ENCODE results near the gene LHFPL2. TPM values are rescaled to one million over a fixed set of nuclear protein-coding genes. Genes with fewer than 3 reads are reported as not detected.

The LHFPL2 gene
- total and polyA plus RNA-seq, 2 donors: 19.2 to 146 TPM

DNA sequence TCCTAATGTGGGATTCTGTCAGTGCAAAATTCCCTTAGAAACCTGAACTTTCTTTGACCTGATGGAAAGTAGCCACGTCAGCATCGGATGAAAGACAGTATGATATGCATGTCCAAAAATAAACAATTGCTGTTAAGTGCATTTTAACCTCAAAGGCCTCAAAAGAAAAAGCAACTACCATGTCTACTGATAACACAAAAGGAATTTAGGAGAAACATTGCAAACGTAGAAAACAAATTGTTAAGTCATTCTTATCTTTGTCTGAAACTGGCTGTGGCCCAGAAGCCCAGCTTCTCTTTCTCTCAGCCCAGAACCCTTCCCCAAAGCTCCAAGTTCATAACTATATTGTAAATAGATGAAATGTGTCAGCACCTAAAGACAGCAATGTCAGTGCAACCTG lies 11.1 kb upstream of the LHFPL2 start:
- no peaks in the 10 kb centered on the region for H3K36me3 ChIP-seq (ENCODE audit: insufficient read depth)
- DNase-seq (ENCODE audit: extremely low spot score): no peak
- no peak overlapping the region for H3K27ac ChIP-seq (ENCODE audit: low read depth)
- no peaks in the 10 kb centered on the region for H3K4me1 ChIP-seq (ENCODE audit: insufficient read depth)
- 33% methylated on average over 3 of the region's 3 CpGs for WGBS
- H3K4me3 ChIP-seq (ENCODE audit: low read depth, low read length): no peak overlapping the region

DNA sequence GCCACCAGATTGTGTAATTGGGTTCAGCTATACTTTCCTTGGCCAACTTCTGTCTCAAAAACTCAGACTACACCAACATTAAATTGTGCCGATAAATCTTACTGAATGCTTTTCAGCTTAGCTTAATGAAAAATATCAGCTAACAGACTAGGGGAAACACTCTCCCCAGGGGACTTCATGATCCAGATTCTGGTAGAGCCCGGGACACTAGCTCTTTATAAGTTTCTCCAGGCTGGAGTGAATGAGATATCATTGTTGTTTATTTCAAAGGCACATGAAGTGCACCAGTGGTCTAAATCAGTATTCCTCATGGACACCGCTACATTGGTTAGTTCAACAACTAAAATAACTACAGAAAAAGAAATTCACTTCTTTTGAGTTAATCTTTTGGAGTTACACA lies 10.5 kb upstream of the LHFPL2 start:
- WGBS: 77% methylated on average over 3 of the region's 3 CpGs
- H3K27ac ChIP-seq (ENCODE audit: low read depth): no peak overlapping the region
- H3K4me1 ChIP-seq (ENCODE audit: insufficient read depth): no peaks in the 10 kb centered on the region
- H3K36me3 ChIP-seq (ENCODE audit: insufficient read depth): no peaks in the 10 kb centered on the region
- no peak overlapping the region for H3K4me3 ChIP-seq (ENCODE audit: low read depth, low read length)
- DNase-seq (ENCODE audit: extremely low spot score): no peak

DNA sequence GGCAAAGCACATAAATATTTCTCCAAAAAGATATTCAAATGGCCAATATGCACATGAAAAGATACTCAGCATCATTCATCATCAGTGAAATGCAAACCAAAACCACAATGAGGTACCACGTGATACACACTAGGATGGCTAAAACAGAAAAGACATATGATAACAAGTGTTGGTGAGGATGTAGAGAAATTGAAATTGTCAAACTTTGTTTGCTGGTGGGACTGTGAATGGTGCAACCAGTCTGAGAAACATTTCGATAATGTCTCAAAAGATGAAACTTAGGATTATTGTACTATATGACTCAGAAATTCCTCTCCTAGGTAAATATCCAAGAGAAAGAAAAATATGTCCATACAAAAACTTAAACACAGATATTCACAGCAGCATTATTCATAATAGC lies 8.6 kb upstream of the LHFPL2 start:
- H3K4me1 ChIP-seq (ENCODE audit: insufficient read depth): no peaks in the 10 kb centered on the region
- no peak for DNase-seq (ENCODE audit: extremely low spot score)
- no peak overlapping the region for H3K4me3 ChIP-seq (ENCODE audit: low read depth, low read length)
- WGBS: 99% methylated on average over 2 of the region's 2 CpGs
- H3K36me3 ChIP-seq (ENCODE audit: insufficient read depth): no peaks in the 10 kb centered on the region
- no peak overlapping the region for H3K27ac ChIP-seq (ENCODE audit: low read depth)

DNA sequence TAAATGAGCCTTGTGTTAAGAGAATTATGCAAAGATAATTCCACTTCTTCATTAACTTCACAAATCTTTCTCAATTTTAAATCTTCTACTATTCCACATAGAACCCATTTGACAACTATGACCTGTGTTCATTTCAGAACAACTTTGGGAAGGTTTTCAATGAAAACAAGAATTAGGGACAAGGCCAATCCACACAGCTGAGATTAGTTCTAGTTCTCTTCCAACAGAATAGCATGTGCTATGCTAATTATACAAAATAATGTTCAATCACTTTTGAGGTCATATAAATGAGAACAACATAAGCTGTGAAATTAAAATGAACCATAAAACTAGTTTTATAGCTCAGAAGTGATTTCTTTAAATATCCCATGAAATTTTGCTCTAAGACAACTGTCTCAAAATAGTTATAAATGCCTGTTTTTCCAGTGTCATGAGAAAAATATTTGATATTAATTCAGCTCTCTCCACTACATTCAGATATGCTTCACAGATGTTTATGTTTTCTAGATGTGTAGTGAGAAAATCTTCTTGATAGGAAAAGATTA lies 7.2 kb upstream of the LHFPL2 start:
- no peak for DNase-seq (ENCODE audit: extremely low spot score)
- Histone ChIP-seq H3K4me1 (ENCODE audit: insufficient read depth) (no peaks in the 10 kb centered on the region), H3K36me3 (ENCODE audit: insufficient read depth) (no peaks in the 10 kb centered on the region), H3K4me3 (ENCODE audit: low read depth, low read length) (no peak overlapping the region), H3K27ac (ENCODE audit: low read depth) (no peak overlapping the region)

DNA sequence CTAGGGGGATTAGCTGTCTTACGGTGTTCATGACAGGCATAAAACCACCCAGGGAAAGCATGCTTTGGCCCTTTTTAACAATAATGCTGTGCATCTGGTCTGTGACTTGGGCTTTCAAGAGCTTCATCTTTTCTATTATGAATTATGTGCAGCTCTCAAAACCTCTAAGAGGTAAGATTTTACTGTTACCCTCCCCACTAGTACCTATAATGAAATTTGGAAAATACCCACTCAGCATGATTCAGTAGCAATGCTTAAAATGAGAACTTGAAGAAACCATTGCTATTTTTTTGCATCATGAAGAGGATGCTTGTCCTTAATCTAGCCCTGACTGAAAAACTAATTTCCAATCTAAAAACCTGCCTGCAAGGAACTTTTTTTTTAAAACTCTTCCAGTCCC lies 5.8 kb upstream of the LHFPL2 start:
- Histone ChIP-seq H3K4me1 (ENCODE audit: insufficient read depth) (no peaks in the 10 kb centered on the region), H3K36me3 (ENCODE audit: insufficient read depth) (no peaks in the 10 kb centered on the region)

DNA sequence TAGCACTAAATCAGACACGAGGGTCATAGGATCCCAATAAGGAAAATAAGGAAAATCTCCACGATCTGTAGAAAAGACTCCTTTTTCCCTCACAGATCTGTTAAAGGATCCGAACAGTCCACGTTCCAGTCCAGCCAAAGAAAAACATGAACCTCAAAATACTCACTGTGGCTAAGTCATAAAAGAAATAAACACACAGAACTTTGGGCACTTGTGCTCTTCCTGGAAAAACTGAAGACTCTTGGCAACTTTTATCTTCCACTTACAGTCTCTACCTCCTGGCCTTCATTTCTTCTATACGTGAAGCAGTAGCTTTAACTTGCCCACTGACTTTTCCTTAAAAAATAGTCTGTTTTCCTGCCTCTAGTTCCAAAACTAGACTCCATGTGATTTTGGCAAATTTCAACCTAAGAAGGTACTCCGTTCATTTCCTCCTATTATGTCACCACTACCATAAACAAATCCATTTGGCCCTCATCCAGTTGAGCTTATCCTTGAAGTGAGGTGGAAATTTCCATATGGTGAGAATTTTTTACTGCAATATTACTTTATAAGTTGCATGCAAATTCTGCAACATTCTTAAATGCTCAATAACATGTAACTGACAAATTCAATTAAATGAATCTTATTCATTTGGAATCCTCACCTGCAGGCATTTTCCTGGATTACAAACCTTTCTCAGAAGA lies 5.3 kb upstream of the LHFPL2 start:
- 52% methylated on average over 6 of the region's 6 CpGs for WGBS
- no peaks in the 10 kb centered on the region for H3K4me1 ChIP-seq (ENCODE audit: insufficient read depth)
- H3K27ac ChIP-seq (ENCODE audit: low read depth): no peak overlapping the region
- H3K4me3 ChIP-seq (ENCODE audit: low read depth, low read length): no peak overlapping the region
- H3K36me3 ChIP-seq (ENCODE audit: insufficient read depth): no peaks in the 10 kb centered on the region
- no peak for DNase-seq (ENCODE audit: extremely low spot score)

More for the DNA sequence above, 5.8 kb upstream of the LHFPL2 start:
- H3K4me3 ChIP-seq (ENCODE audit: low read depth, low read length): no peak overlapping the region
- 78% methylated on average over 1 of the region's 1 CpG for WGBS
- H3K27ac ChIP-seq (ENCODE audit: low read depth): no peak overlapping the region
- DNase-seq (ENCODE audit: extremely low spot score): no peak

DNA sequence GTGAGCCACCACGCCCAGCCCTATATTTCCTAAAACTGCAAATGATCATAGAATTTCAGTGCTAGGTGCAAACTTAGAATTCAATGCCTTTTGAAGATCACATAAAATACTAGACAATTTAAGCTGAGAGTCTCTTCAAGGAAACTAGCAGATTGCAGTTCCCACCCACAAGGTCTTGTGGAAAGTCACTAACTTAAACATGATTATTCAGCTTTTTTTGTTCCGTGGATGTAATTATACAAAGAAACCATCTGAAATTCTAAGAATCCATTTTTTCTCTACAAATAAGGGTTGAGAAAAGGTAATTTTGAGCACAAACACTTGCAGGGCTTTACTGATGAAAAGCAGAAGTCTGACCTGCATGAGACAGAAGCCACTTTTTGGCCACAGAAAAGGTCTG lies 4.5 kb upstream of the LHFPL2 start:
- WGBS: 91% methylated on average over 2 of the region's 2 CpGs

DNA sequence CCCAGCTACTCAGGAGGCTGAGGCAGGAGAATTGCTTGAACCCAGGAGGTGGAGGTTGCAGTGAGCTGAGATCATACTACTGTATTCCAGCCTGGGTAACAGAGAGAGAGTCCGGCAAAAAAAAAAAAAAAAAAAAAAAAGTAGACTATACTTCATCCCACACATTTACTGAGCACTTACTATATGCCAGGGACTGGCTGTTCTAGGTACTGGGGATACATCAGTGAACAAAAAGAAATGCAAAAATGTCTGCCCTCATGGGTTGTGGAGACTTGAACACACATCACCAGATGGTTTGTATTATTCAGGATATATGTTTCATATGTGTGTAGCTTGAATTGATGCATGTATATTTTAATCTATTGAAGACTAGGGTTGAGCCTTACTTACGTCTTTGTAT lies 2.9 kb upstream of the LHFPL2 start:
- no peak overlapping the region for H3K27ac ChIP-seq (ENCODE audit: low read depth)
- DNase-seq (ENCODE audit: extremely low spot score): no peak

More for the DNA sequence above, 4.5 kb upstream of the LHFPL2 start:
- Histone ChIP-seq H3K27ac (ENCODE audit: low read depth) (no peak overlapping the region), H3K4me1 (ENCODE audit: insufficient read depth) (no peaks in the 10 kb centered on the region), H3K36me3 (ENCODE audit: insufficient read depth) (no peaks in the 10 kb centered on the region), H3K4me3 (ENCODE audit: low read depth, low read length) (no peak overlapping the region)
- no peak for DNase-seq (ENCODE audit: extremely low spot score)

DNA sequence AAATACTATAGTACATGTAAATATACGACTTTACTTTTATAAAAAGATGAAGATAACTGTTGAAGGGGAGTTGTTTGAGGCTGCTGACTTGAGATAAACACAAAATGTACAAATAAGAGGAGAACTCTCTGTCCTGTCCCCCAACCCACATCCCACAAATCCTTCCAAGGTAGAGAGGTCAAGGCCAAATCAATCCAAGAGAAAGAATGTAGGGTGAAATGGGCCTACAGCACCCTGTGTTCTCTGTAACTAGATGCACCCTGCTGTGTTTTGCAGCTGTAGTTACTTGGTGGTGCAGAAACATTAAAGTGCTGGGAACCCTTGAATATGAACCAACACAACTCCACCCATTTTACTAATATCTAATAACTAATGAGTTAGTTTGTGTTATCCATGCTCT lies 2.0 kb upstream of the LHFPL2 start:
- Histone ChIP-seq H3K27ac (ENCODE audit: low read depth) (no peak overlapping the region), H3K36me3 (ENCODE audit: insufficient read depth) (no peaks in the 10 kb centered on the region), H3K4me1 (ENCODE audit: insufficient read depth) (no peaks in the 10 kb centered on the region), H3K4me3 (ENCODE audit: low read depth, low read length) (no peak overlapping the region)
- WGBS: 78% methylated on average over 1 of the region's 1 CpG
- DNase-seq (ENCODE audit: extremely low spot score): no peak

More for the DNA sequence above, 2.9 kb upstream of the LHFPL2 start:
- WGBS: 92% methylated on average over 2 of the region's 2 CpGs
- no peaks in the 10 kb centered on the region for H3K4me1 ChIP-seq (ENCODE audit: insufficient read depth)
- no peak overlapping the region for H3K4me3 ChIP-seq (ENCODE audit: low read depth, low read length)
- H3K36me3 ChIP-seq (ENCODE audit: insufficient read depth): no peaks in the 10 kb centered on the region

DNA sequence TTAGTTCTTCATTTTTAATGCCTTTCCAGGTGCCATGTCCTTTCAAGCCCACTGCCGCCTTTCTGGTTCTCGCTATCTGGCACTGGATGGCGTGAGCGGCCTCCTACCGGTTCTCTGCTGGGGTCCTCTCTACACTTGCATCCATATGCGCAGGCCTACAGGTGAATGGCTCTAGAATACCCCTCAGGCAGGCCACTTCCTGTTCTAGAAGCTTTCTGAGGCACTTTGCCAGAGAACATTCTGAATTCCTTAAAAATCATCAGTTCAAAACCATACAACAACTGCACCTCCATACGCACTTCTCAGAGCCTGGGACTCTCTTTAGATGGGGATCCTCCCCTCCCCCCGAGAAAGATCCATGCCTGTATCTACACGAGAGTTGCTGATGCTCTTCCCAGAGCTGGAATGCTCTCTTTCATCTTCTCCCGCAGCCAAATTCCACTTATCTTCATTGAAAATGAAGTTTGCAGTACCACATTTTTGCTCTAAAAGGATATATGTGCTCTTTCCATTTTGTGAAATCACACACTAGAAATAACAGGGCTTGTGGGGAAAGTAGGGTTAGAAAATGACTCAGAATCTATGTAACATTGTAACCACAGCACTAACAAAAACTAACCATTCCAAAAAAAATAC lies 1.4 kb upstream of the LHFPL2 start:
- no peak for DNase-seq (ENCODE audit: extremely low spot score)
- no peak overlapping the region for H3K27ac ChIP-seq (ENCODE audit: low read depth)
- H3K36me3 ChIP-seq (ENCODE audit: insufficient read depth): no peaks in the 10 kb centered on the region
- H3K4me3 ChIP-seq (ENCODE audit: low read depth, low read length): no peak overlapping the region
- no peaks in the 10 kb centered on the region for H3K4me1 ChIP-seq (ENCODE audit: insufficient read depth)
- WGBS: 88% methylated on average over 10 of the region's 10 CpGs

DNA sequence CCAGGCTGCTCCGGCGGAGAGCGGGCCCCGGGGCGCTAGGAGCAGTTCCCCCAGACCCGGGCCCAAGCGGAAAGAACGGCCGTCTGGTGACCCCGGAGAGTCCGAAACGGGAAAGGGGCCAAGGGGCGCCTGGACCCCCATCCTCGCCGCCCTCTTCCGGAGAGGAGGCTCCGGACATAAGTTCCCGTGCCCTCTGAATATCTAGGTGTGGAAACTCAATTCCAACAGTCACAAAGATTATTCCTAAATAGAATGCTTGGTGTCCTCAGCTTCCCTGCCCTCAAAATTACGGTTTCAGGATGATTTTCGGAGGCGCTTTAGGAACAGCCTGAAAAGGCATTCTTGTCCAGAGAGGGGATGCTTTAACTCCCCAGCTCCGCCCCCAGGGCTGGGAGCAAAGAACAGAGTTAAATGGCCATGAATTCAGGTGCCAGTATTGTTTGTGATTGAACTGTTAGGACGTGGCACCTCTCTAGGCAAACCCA lies 681 bp upstream of the LHFPL2 start:
- Histone ChIP-seq H3K36me3 (ENCODE audit: insufficient read depth) (no peaks in the 10 kb centered on the region), H3K4me3 (ENCODE audit: low read depth, low read length) (peak overlapping the region; percentile 95), H3K27ac (ENCODE audit: low read depth) (peak overlapping the region; percentile 96), H3K4me1 (ENCODE audit: insufficient read depth) (no peaks in the 10 kb centered on the region)
- WGBS: 7% methylated on average over 23 of the region's 23 CpGs
- DNase-seq (ENCODE audit: extremely low spot score): no peak

DNA sequence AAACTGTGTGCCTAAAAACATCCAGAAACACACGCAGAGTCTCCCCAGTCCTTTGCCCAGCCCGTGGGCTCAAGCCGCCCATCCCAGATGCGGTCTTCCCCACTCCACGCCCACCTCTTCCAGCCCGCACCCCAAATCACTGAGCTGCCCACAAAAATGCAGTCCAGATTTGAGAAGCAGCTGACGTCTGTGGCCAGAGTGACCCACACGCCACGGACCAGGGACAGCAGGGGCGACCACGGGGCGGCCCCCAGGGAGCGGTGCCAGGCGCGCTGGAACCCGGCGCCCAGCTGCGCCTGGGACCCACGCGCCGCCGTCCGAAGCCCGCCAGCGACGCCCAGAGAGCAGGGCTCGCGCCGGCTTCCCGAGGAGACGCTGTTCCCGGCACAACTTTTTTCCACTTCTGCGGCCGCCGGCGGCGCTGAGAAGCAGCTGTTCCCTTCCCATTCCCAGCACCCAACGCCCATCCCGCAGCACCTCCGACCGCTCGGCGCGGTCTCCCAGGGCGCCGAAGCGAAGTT lies 674 bp downstream of the LHFPL2 start:
- peak overlapping the region; percentile 95 for H3K27ac ChIP-seq (ENCODE audit: low read depth)
- under 1% methylated on average over 47 of the region's 47 CpGs for WGBS
- no peaks in the 10 kb centered on the region for H3K4me1 ChIP-seq (ENCODE audit: insufficient read depth)
- H3K36me3 ChIP-seq (ENCODE audit: insufficient read depth): no peaks in the 10 kb centered on the region
- no peak for DNase-seq (ENCODE audit: extremely low spot score)
- H3K4me3 ChIP-seq (ENCODE audit: low read depth, low read length): peak overlapping the region; percentile 95

DNA sequence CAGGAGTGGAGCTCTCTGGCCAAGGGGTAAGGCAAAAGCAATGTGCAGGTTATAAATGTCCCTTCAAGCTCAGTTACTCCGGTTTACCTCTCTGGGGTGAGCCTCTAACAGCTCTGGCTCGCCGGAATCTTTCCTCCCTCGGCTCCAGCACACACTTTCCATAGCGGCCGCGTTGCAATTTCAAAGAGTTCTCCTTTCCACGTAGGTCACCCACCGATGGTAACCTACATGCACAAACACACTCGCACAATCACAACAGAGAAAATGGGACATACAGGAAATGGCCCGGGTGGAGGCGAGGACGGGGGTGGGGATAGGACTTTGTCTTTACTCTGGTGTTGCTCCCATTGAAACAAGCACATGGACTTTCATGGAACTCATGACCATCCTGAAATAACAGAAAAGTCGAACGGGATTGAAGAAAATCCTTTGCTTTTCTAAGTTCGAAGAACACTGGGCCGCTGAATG lies 1.2 kb downstream of the LHFPL2 start:
- peak overlapping the region; percentile 95 for H3K27ac ChIP-seq (ENCODE audit: low read depth)
- H3K4me3 ChIP-seq (ENCODE audit: low read depth, low read length): peak overlapping the region; percentile 95
- no peaks in the 10 kb centered on the region for H3K4me1 ChIP-seq (ENCODE audit: insufficient read depth)
- no peaks in the 10 kb centered on the region for H3K36me3 ChIP-seq (ENCODE audit: insufficient read depth)
- DNase-seq (ENCODE audit: extremely low spot score): no peak
- WGBS: 5% methylated on average over 17 of the region's 17 CpGs

DNA sequence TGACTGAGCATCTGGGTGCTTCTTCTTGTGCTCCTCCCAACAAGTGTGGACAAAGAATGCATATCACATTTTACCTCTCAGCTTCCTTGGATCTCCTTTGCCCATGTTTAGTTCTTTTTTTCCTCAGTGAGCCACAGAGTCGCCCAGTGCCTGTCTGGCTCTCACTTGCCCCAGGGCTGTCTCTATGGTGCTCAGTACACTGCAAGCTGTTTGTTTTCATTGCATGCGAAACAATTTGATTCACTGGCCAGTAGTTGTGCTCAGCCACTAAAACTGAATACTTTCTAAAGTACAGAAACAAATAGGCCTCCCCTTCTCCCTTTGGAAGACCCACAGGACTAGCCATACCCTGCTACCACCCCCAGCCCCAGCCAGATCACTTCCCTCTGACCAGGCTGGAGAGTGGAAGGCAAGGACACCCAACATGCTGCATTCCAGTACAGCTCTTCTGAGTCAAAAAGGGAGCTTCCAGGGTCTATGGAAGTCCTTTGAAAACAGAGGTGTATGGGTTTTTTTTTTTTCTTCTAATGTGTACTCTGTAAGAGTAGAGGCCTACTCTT lies 3.8 kb downstream of the LHFPL2 start:
- Histone ChIP-seq H3K27ac (ENCODE audit: low read depth) (no peak overlapping the region), H3K36me3 (ENCODE audit: insufficient read depth) (no peaks in the 10 kb centered on the region), H3K4me1 (ENCODE audit: insufficient read depth) (no peaks in the 10 kb centered on the region), H3K4me3 (ENCODE audit: low read depth, low read length) (no peak overlapping the region)
- no peak for DNase-seq (ENCODE audit: extremely low spot score)
- WGBS: 60% methylated on average over 2 of the region's 2 CpGs

Measured in urinary bladder (tissue), 4 donors.